ACC112 (cell line): ENCODE data around the gene AKR1B1.

ENCODE experiments used
- H2AFZ ChIP-seq: fragments of 200-600 bp; sonication (generic); one replicate; pipeline ENCODE4 v1.6.0; 2017; ENCODE audit warnings: antibody characterized with exemption, low read length; ENCODE audit not compliant: unreplicated experiment
- H3K27ac ChIP-seq: fragments of 200-600 bp; sonication (generic); 2 replicates; pipeline ENCODE4 v1.5.1; 2014; ENCODE audit warnings: low read depth, mild to moderate bottlenecking, antibody characterized with exemption, low read length, moderate library complexity
- H3K27me3 ChIP-seq: fragments of 200-600 bp; sonication (generic); 2 replicates; pipeline ENCODE4 v1.6.1; 2014; ENCODE audit warnings: mild to moderate bottlenecking, antibody characterized with exemption, low read length, moderate library complexity, mixed read lengths; ENCODE audit not compliant: insufficient read depth
- H3K36me3 ChIP-seq: fragments of 200-600 bp; sonication (generic); 2 replicates; pipeline ENCODE4 v1.6.1; 2016; ENCODE audit warnings: mild to moderate bottlenecking, antibody characterized with exemption, low read length, moderate library complexity, mixed read lengths; ENCODE audit not compliant: insufficient read depth
- H3K4me1 ChIP-seq: fragments of 200-600 bp; sonication (generic); one replicate; pipeline ENCODE4 v1.6.1; 2016; ENCODE audit warnings: low read length, mixed read lengths; ENCODE audit not compliant: insufficient read depth, unreplicated experiment, control insufficient read depth
- H3K4me3 ChIP-seq: fragments of 200-600 bp; sonication (generic); 2 replicates; pipeline ENCODE4 v1.5.1; 2014; ENCODE audit warnings: mild to moderate bottlenecking, low read depth, low read length
- H3K79me2 ChIP-seq: fragments of 200-600 bp; sonication (generic); one replicate; pipeline ENCODE4 v1.6.0; 2016; ENCODE audit warnings: low read length; ENCODE audit not compliant: control insufficient read depth, unreplicated experiment, insufficient read depth

AKR1B1 gene

DNA sequence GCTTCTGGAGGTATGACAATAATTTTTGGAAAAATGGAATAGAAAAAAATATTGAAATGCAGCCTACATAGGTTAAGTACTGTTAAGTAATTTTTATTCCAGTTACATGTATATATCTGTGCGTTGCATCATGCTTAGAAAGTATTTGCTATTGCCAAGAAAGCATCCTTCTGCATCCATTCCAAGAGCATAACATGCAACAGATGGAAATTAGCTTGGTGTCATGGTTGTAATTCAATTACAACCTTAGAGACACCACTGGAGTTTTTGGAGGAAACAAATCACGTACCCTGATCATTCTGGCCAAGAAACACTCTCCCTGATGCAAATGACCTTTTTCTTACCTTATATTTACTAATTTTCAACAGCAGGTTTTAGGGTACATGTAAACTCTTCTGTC lies 1.7 kb downstream of the AKR1B1 start:
- no peak overlapping the region for H2AFZ ChIP-seq
- H3K4me1 ChIP-seq = peaks cover 44% of the 10 kb centered on the region
- H3K27ac ChIP-seq = no peak overlapping the region
- peaks cover 63% of the 10 kb centered on the region for H3K79me2 ChIP-seq
- H3K4me3 ChIP-seq = peak overlapping the region; percentile 82
- H3K27me3 ChIP-seq = no peaks in the 10 kb centered on the region
- peaks cover 11% of the 10 kb centered on the region for H3K36me3 ChIP-seq

DNA sequence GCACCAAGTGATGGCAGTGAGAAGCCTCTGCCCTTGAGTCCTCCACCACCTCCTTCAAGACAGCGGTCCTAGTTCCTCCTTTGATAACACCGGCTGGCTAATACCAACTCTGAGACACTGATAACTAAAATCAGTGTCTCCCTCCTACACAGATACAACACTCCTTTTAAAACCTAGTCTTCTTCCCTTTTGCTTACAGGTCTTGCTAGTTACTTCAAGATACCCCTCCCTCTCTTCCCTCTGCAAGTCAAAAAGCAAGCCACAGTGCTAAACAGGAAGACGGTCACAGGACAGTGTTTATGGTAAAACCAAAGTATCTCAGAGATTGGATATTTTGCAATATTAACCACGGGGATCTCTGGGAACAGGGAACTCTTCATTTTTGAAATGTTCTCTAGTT lies 4.6 kb downstream of the AKR1B1 start:
- peaks cover 76% of the 10 kb centered on the region for H3K79me2 ChIP-seq
- H3K27me3 ChIP-seq = no peaks in the 10 kb centered on the region
- no peak overlapping the region for H3K27ac ChIP-seq
- peaks cover 32% of the 10 kb centered on the region for H3K4me1 ChIP-seq
- H3K4me3 ChIP-seq = no peak overlapping the region
- no peak overlapping the region for H2AFZ ChIP-seq
- peaks cover 29% of the 10 kb centered on the region for H3K36me3 ChIP-seq

DNA sequence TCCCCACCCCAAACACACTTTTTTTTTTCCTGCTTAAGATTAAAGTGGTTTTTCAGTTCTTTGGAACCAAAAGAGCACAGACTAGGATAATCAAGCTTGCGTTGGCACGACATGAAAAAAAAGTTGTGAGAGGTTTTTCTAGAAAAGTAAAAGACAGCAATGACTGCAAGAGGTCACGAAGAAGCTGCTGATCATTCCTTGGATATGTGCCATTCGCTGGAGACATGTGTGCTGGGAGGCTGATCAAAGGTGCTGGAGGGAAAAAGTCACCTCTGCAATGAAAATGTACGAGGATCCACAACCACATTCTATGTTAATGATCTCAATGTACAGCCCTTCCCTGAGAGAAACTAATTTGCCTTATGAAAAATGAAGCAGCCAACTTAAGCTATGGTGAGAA lies 5.4 kb downstream of the AKR1B1 start:
- Histone ChIP-seq H3K27ac (no peak overlapping the region), H3K27me3 (no peaks in the 10 kb centered on the region), H3K4me3 (no peak overlapping the region), H3K79me2 (peaks cover 73% of the 10 kb centered on the region), H2AFZ (no peak overlapping the region), H3K4me1 (peaks cover 38% of the 10 kb centered on the region), H3K36me3 (peaks cover 29% of the 10 kb centered on the region)

DNA sequence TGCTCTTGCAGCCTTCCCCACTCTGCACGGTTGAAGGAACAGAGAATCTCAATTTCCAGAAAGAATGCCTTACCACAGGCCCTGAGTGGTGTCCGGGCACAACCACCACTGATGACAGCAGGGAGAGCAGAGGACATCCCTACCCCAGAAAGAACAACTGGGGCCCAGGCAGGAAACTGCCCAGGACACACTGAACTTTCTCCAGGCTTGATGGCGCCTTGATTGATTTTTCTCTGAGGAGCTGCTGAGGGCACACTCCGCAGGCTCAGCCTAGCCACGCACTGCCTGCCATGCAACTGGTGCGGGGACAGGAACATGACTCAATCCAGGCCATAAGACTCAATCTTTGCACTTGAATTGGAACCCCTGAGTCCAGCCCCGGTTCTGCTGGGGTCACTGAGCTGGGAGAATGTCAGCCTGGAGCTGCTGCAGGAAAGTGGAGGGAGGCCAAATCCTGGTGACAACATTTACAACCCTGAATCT lies 5.9 kb downstream of the AKR1B1 start:
- Histone ChIP-seq H3K27me3 (no peaks in the 10 kb centered on the region), H3K4me1 (peaks cover 43% of the 10 kb centered on the region), H3K36me3 (peaks cover 34% of the 10 kb centered on the region), H3K27ac (no peak overlapping the region), H2AFZ (no peak overlapping the region), H3K79me2 (peaks cover 69% of the 10 kb centered on the region), H3K4me3 (no peak overlapping the region)

DNA sequence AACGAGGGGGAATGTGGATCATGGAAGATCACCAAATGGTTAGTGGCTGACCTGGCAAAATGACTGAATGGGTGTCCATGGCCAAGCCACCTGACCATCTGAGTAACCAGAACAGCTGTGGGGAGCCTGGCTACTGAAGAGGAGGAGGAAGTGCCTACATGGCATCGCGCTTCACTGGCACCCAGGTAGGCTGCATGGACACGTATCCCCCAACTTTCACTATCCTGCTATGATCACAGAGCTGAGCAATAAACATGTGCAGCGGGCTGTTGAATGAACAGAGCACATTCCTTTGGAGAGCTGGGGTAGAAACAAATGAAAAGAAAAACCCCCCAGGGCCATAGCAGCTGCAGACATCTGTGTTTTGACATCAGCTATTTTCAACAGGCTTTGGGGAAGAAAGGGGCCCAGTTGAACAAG lies 6.5 kb downstream of the AKR1B1 start:
- Histone ChIP-seq H3K4me3 (no peak overlapping the region), H3K27ac (no peak overlapping the region), H3K79me2 (peaks cover 63% of the 10 kb centered on the region), H3K4me1 (peaks cover 43% of the 10 kb centered on the region), H3K36me3 (peaks cover 39% of the 10 kb centered on the region), H3K27me3 (no peaks in the 10 kb centered on the region), H2AFZ (no peak overlapping the region)

DNA sequence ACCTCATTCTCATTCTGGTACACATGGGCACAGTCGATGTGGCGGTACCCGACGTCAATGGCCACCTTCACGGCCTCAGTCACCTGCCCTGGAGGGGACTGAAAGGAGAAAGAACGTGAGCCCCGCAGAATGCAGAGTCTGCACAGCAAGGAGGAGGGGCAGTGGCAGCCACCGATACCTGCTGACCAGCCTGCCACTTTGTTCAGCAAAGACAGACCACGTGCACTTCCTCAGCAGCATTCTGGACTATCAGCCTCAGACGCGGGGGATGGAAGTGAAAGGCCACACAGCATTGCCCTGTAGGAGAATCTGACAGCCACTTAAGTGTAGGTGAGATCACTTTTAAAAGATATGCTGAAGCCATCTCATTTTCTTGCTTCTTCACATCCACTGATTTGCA lies 7.2 kb downstream of the AKR1B1 start:
- no peak overlapping the region for H3K4me3 ChIP-seq
- H3K36me3 ChIP-seq = peaks cover 33% of the 10 kb centered on the region
- peaks cover 55% of the 10 kb centered on the region for H3K79me2 ChIP-seq
- H3K27ac ChIP-seq = no peak overlapping the region
- H2AFZ ChIP-seq = no peak overlapping the region
- H3K27me3 ChIP-seq = no peaks in the 10 kb centered on the region
- peaks cover 38% of the 10 kb centered on the region for H3K4me1 ChIP-seq

DNA sequence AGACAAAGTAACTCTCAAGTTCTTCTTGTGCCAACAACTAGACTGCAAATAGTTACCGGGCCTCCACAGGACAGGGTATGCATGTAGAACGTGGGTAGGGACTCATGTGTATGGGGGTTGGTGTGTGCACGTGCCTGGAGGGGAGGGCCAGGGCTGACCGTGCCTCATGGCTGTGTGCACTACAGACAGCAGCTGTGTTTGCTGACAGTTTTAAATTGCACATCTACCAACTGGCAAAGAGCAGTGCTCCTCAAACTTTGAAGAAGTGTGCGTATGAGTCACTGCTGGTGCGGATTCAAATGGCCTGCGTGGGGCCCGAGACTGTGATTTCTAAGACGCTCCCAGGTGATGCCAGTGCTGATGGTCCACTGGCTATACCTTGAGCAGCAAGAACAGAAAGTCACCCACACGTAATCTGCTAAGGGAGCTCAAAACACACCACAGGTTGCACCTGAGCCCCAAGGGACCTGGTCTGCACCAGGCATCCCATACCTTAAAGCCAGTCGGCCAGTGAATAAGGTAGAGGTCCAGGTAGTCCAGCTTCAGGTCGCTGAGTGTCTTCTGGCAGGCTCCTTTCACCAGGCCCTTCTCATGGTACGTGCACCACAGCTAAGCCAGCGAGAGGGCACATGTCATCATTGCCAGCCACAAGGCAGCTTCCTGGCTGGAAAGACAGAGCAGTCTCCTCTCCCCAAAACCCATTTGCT lies 8.5 kb downstream of the AKR1B1 start:
- Histone ChIP-seq H2AFZ (no peak overlapping the region), H3K27ac (peak overlapping the region; percentile 88), H3K4me1 (peaks cover 38% of the 10 kb centered on the region), H3K79me2 (peaks cover 45% of the 10 kb centered on the region), H3K27me3 (no peaks in the 10 kb centered on the region), H3K36me3 (peaks cover 39% of the 10 kb centered on the region; the same call in 1 of the 2 replicates), H3K4me3 (no peak overlapping the region)

DNA sequence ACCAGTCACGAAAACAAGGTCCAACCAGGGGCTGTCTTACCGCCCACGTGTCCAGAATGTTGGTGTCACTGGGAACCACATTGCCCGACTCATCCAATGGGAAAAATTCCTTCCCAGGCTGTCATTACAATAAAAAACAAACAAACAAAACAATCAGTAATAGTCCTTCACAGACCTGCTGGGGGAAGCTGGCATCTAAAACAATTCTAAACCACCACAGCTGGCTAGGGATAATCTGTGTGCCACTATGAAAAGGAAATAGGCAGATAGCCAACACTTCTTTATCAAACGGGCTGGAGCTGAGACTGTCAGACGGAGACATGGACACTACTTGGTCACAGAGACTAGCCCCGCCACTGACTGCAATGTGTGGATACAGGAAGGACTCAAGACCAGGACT lies 9.2 kb downstream of the AKR1B1 start:
- Histone ChIP-seq H3K36me3 (peaks cover 42% of the 10 kb centered on the region; the same call in 1 of the 2 replicates), H3K4me1 (peaks cover 32% of the 10 kb centered on the region), H3K4me3 (no peak overlapping the region), H3K79me2 (peaks cover 37% of the 10 kb centered on the region), H3K27me3 (no peaks in the 10 kb centered on the region), H2AFZ (no peak overlapping the region), H3K27ac (peak overlapping the region; percentile 88)

DNA sequence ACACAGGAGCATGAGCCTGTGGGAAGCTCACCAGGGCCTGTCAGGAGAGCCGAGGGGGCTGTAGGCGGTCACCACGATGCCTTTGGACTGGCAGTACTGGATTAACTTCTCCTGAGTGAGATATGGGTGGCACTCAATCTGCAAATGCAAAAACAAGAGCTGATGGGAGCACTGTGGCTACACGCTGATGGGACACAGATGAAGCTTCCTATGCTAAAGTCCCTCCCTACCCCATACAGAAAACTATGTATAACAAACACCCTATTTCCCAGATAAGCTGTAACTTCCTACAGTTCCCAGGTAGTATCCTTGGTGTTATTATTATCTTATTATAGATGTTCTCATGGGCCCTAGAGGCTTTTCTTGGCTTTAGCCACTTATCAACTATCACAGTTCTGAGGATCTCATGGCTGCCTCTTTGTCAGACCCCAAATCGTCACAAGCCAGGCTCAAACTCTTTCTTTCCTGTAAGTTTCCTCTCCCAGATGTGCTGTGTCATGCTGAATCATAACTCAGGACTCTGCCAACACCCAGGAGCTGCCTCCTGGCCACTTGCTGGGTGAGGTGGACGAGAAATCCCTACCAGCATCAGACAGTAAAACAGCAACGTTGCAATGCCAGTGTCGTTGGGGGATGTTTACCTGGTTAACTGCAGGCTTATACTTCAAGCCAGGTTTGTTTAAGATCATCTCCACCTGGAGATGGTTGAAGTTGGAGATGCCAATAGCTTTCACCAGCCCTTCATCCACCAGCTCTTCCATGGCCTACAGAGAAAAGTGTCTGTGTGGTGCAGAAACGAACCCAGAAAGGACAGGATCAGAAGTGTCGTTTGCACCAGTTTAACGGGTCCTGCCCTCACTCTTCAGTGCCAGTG lies 10.3 kb downstream of the AKR1B1 start:
- peak overlapping the region; percentile 88 for H3K27ac ChIP-seq
- H3K27me3 ChIP-seq = no peaks in the 10 kb centered on the region
- no peak overlapping the region for H3K4me3 ChIP-seq
- H3K79me2 ChIP-seq = peaks cover 27% of the 10 kb centered on the region
- peaks cover 25% of the 10 kb centered on the region for H3K4me1 ChIP-seq
- H3K36me3 ChIP-seq = peaks cover 53% of the 10 kb centered on the region; the same call in 1 of the 2 replicates
- peak overlapping the region; percentile 1 for H2AFZ ChIP-seq

DNA sequence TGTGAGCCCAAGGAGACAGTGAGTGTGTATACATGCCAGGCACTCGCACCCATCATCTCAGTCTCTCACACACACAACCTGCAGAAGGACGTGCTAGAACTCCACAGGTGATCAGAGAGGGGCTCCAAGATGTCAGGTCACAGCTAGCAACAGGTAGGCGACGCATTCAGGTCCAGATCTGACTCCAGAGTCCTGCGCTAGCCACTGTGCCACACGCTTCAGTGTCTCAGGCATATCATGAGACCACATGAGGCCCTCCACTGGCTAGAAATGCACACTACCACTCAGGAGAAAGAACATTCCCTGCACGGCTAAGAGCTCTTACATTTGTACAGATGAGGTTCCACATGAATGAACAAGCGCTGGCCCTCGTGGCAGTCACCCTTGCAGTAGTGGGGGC lies 11.5 kb downstream of the AKR1B1 start:
- Histone ChIP-seq H2AFZ (no peak overlapping the region), H3K36me3 (peaks cover 59% of the 10 kb centered on the region; the same call in 1 of the 2 replicates), H3K79me2 (peaks cover 15% of the 10 kb centered on the region), H3K4me1 (peaks cover 25% of the 10 kb centered on the region), H3K27ac (peak overlapping the region; percentile 88; the same call in 1 of the 2 replicates), H3K4me3 (no peak overlapping the region), H3K27me3 (no peaks in the 10 kb centered on the region)
